SU-DHL-6 (cell line): Measurements from ENCODE around the gene CDPF1.
A peak's percentile ranks its signal among the peaks of the same experiment; 100 is the strongest.

Source experiments
- H2AFZ ChIP-seq: fragments of 200-600 bp; sonication (generic); 2 replicates; pipeline ENCODE4 v1.6.1; 2014; ENCODE audit warnings: low read depth, mild to moderate bottlenecking, moderate library complexity, mixed read lengths, antibody characterized with exemption, low read length; ENCODE audit not compliant: severe bottlenecking
- H3F3A ChIP-seq: fragments of 200-600 bp; shearing (Covaris generic); 2 replicates; pipeline ENCODE4 v1.6.0; 2016; ENCODE audit warnings: antibody characterized with exemption, mild to moderate bottlenecking; ENCODE audit not compliant: insufficient read depth
- H3K27ac ChIP-seq: fragments of 200-600 bp; sonication (generic); 2 replicates; pipeline ENCODE4 v1.5.1; 2016; ENCODE audit warnings: low read depth, mild to moderate bottlenecking, low read length, moderate library complexity, mixed read lengths
- H3K27me3 ChIP-seq: fragments of 200-600 bp; sonication (generic), shearing (Covaris generic); 2 replicates; pipeline ENCODE4 v1.6.0; 2014; ENCODE audit warnings: mild to moderate bottlenecking, low read length
- H3K36me3 ChIP-seq: fragments of 200-600 bp; sonication (generic); 2 replicates; pipeline ENCODE4 v1.6.1; 2014; ENCODE audit warnings: mild to moderate bottlenecking, low read length, mixed read lengths
- H3K4me2 ChIP-seq: fragments of 300-600, 200-600 bp; shearing (Covaris generic), sonication (generic); 2 replicates; pipeline ENCODE4 v1.6.0; 2014; ENCODE audit warnings: low read length, low read depth, mild to moderate bottlenecking; ENCODE audit not compliant: poor library complexity, severe bottlenecking
- H3K4me3 ChIP-seq: fragments of 200-600 bp; sonication (generic); 2 replicates; pipeline ENCODE4 v1.5.1; 2014; ENCODE audit warnings: antibody characterized with exemption, low read length, mild to moderate bottlenecking, mixed read lengths; ENCODE audit not compliant: insufficient read depth, poor library complexity, severe bottlenecking
- H3K79me2 ChIP-seq: fragments of 200-600 bp; sonication (generic); 2 replicates; pipeline ENCODE4 v1.6.1; 2014; ENCODE audit warnings: mild to moderate bottlenecking, low read length, moderate library complexity; ENCODE audit not compliant: insufficient read depth
- H3K9ac ChIP-seq: fragments of 200-600 bp; sonication (generic); 2 replicates; pipeline ENCODE4 v1.7.0; 2014; ENCODE audit warnings: mild to moderate bottlenecking, low read length
- H3K9me2 ChIP-seq: fragments of 200-600 bp; sonication (generic); replicated peaks from 2 replicates; pipeline ENCODE4 v1.6.1; 2014; ENCODE audit warnings: low read length; ENCODE audit not compliant: insufficient read depth
- H3K9me3 ChIP-seq: fragments of 200-600 bp; sonication (generic); 2 replicates; pipeline ENCODE4 v1.6.1; 2014; ENCODE audit warnings: low read length, mixed read lengths; ENCODE audit not compliant: insufficient read depth
- H4K20me1 ChIP-seq: fragments of 200-600 bp; sonication (generic); 2 replicates; pipeline ENCODE4 v1.6.1; 2014; ENCODE audit warnings: low read depth, mild to moderate bottlenecking, antibody characterized with exemption, low read length, moderate library complexity, mixed read lengths
- EZH2phosphoT487 ChIP-seq: fragments of 200-600 bp; sonication (generic), shearing (Covaris generic); conservative IDR thresholded peaks from 2 replicates; pipeline ENCODE4 v1.6.1; 2018; ENCODE audit warnings: mild to moderate bottlenecking, antibody characterized with exemption, low read length, moderate library complexity, mixed read lengths
- TF ChIP-seq, protein P1 (sequence below): fragments of 200-600 bp; sonication (generic); IDR thresholded peaks from one replicate; pipeline ENCODE4 v1.5.1; 2017; ENCODE audit warnings: antibody characterized with exemption, mild to moderate bottlenecking, low read length, moderate library complexity; ENCODE audit not compliant: insufficient read depth, poor library complexity, severe bottlenecking

The CDPF1 gene

DNA sequence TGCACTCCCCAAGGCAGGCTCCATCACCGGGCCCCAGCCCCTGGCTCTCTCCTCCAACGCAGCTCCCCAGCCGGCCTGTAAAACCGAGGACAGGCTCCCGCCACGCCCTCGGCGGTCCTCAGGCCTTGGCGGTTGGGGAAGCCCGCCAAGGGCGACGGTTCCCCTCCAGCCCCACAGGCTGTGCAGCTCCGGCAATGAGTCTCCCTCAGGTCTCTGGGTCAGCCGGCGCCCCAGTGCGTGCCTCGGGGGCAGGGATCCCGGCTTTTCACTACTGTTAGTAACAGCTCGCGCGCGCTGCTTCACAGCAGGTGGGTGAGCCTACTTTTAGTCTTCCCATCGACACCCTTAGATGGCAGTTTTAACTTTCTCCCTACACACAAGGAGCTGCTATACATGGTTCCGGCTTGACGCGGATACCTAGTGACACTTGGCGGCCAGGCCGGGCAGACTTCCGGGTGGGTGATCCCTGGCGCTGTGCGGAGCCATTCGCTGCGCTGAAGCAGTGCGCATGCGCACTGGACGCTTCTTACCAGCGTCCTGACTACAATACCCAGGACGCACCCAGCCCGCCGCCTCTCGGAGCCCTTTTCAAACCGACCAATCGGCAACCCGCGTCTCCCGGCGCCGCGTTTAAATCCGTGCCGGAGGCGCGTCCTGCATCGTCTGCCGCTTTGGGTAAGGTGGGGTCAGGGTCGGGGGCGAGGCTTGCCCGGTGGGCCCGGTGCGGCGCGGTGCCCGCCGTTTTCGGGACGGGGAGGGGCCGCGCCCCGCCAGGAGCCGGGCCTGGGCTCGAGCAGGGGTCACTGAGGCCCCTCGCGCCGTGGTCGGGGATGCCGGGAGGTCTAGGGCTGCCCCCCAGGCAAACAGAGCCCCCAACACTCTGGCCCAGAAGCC, 46.4 kb upstream of the CDPF1 start, which contains the start of gene GTSE1:
TSS of gene GTSE1 (plus strand) at position 614 of the 894 bp plus-strand sequence. CDS start 531 bp downstream, outside the sequence.
- TF ChIP-seq, protein P1, sequence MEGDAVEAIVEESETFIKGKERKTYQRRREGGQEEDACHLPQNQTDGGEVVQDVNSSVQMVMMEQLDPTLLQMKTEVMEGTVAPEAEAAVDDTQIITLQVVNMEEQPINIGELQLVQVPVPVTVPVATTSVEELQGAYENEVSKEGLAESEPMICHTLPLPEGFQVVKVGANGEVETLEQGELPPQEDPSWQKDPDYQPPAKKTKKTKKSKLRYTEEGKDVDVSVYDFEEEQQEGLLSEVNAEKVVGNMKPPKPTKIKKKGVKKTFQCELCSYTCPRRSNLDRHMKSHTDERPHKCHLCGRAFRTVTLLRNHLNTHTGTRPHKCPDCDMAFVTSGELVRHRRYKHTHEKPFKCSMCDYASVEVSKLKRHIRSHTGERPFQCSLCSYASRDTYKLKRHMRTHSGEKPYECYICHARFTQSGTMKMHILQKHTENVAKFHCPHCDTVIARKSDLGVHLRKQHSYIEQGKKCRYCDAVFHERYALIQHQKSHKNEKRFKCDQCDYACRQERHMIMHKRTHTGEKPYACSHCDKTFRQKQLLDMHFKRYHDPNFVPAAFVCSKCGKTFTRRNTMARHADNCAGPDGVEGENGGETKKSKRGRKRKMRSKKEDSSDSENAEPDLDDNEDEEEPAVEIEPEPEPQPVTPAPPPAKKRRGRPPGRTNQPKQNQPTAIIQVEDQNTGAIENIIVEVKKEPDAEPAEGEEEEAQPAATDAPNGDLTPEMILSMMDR, result no peak
- peak within 1 kb of the TSS; percentile 100 for H3K4me2 ChIP-seq
- peak within 1 kb of the TSS; percentile 69 for H2AFZ ChIP-seq
- H3K4me3 ChIP-seq, result peak within 1 kb of the TSS; percentile 82
- peaks cover 4% of the 10 kb centered on the region; the same call in 1 of the 2 replicates for H3F3A ChIP-seq
- no peaks in the 10 kb centered on the region for H4K20me1 ChIP-seq
- H3K36me3 ChIP-seq, result peaks cover 13% of the 10 kb centered on the region; the same call in 1 of the 2 replicates
- H3K27me3 ChIP-seq, result no peaks in the 10 kb centered on the region
- peak within 1 kb of the TSS; percentile 80 for H3K9ac ChIP-seq
- no peaks in the 10 kb centered on the region for H3K9me3 ChIP-seq
- H3K79me2 ChIP-seq, result peaks cover 38% of the 10 kb centered on the region
- no peaks in the 10 kb centered on the region for H3K9me2 ChIP-seq
- peak within 1 kb of the TSS; percentile 75 for H3K27ac ChIP-seq

DNA sequence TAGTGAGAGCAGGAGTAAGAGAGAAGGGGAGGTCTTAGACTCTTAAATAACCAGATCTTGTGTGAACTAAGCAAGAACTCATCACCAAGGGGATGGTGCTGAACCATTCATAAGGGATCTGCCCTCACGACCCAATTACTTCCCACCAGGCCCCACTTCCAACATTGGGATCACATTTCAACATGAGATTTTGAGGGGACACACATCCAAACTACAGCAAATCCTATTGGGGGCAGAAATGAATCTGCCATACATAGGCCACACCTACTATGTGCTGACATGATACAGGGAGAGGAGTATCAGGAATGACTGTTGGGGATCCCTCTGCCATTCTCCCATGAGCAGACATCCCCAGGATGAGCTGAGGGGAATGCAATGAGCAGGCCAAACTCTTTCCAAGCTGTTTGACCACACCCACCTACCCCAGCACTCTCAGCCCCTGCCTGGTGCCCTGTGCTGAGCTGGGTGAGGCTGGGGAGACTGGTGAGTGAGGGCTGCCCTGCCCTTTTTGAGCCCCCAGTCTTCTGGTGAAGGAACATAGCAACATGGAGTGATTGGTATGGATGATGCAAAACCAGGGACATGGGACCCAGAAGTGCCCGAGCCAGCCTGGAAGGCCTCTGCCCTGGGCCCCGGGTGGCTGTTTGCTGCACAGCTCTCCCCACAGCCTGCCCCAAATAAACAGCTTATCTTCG, 45.3 kb upstream of the CDPF1 start:
- H3K79me2 ChIP-seq, result peaks cover 27% of the 10 kb centered on the region
- peak overlapping the region; percentile 75 for H3K27ac ChIP-seq
- peak overlapping the region; percentile 61 for H2AFZ ChIP-seq

DNA sequence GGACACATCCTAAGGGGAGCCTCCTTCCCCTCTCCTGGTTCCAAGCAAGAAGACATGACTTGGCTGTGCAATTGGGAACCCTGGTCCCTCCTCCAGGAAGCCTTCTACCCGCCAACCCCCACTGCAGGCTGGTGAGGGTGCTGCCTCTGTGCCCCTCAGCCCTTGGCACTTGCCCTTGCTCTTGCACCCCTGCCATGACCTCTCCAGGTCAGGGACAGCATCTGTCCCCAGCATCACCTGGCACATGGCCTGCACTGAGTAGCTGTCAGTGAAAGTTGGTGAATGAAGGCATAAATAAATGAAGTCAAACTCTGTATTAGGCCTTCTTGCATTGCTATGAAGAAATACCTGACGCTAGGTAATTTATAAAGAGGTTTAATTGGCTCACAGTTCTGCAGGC, 44.7 kb upstream of the CDPF1 start:
- Histone ChIP-seq H3K27me3 (no peaks in the 10 kb centered on the region), H3K9ac (no peak overlapping the region), H3K36me3 (peaks cover 11% of the 10 kb centered on the region; the same call in 1 of the 2 replicates), H3K79me2 (peaks cover 25% of the 10 kb centered on the region), H3K9me3 (no peaks in the 10 kb centered on the region), H4K20me1 (no peaks in the 10 kb centered on the region), H3K4me2 (no peak overlapping the region), H3K9me2 (no peaks in the 10 kb centered on the region), H3F3A (peaks cover 4% of the 10 kb centered on the region; the same call in 1 of the 2 replicates), H2AFZ (no peak overlapping the region), H3K27ac (no peak overlapping the region), H3K4me3 (no peak overlapping the region)
- no peak for TF ChIP-seq EZH2phosphoT487
- TF ChIP-seq, protein P1, result no peak

More for the DNA sequence above, 45.3 kb upstream of the CDPF1 start:
- Histone ChIP-seq H3K9me3 (no peaks in the 10 kb centered on the region), H3K9me2 (no peaks in the 10 kb centered on the region), H3K36me3 (peaks cover 11% of the 10 kb centered on the region; the same call in 1 of the 2 replicates), H3K4me3 (peak overlapping the region; percentile 82), H3F3A (peaks cover 4% of the 10 kb centered on the region; the same call in 1 of the 2 replicates), H3K9ac (peak overlapping the region; percentile 80), H3K27me3 (no peaks in the 10 kb centered on the region), H3K4me2 (peak overlapping the region; percentile 100), H4K20me1 (no peaks in the 10 kb centered on the region)
- no peak for TF ChIP-seq EZH2phosphoT487
- TF ChIP-seq, protein P1, result no peak
